ENCODE results near the gene KCNN2. TPM values are rescaled to one million over a fixed set of nuclear protein-coding genes. Genes with fewer than 3 reads are reported as not detected.

KCNN2 gene
- total and polyA plus RNA-seq, 2 of the 8 experiments (the other 6 are each of a cell fraction or from before 2014, with no cell fraction given), result 13.1 to 18.6 TPM

- TF ChIP-seq GTF2F1 (IDR thresholded peaks at IDR 0.05; ENCODE audit: borderline replicate concordance, low read depth, low read length) (no peak), SP4 (IDR thresholded peaks at IDR 0.05; ENCODE audit: low read length) (no peak), PHF8 (conservative IDR thresholded peaks at IDR 0.05; ENCODE audit: low read depth, low read length) (no peak), BCL11A (IDR thresholded peaks at IDR 0.05; ENCODE audit: low read depth in 2 of 2, low read length in 2 of 2) (no peak), RXRA (IDR thresholded peaks at IDR 0.05; ENCODE audit: insufficient read depth, low read depth, low read length) (no peak), TBP (IDR thresholded peaks at IDR 0.05; ENCODE audit: low read depth, low read length) (no peak), TEAD4 (IDR thresholded peaks at IDR 0.05; ENCODE audit: low read depth, low read length) (no peak)
Measured at GRCh38 chr5:114387433-114387832, 25.6 kb downstream of the KCNN2 start (continued).
